ENCODE results near the gene BRS3.

The BRS3 gene

GRCh38 chrX:136452614-136453013 lies 35.1 kb upstream of the BRS3 start:
- H3K36me3 ChIP-seq (ENCODE audit: insufficient read depth, insufficient read length, low read length), result no peaks in the 10 kb centered on the region
- H3K9me3 ChIP-seq (ENCODE audit: insufficient read depth, low read length), result no peaks in the 10 kb centered on the region
- TF ChIP-seq YY1 (IDR thresholded peaks at IDR 0.05; ENCODE audit: insufficient read depth, insufficient read length), result no peak
- TF ChIP-seq SUZ12 (IDR thresholded peaks at IDR 0.05; ENCODE audit: extremely low read depth, insufficient read depth, insufficient read length), result no peak
- DNase-seq (ENCODE audit: low read depth, low spot score), result no peak
- H3K4me1 ChIP-seq (ENCODE audit: insufficient read depth, insufficient read length), result no peaks in the 10 kb centered on the region
- H3K4me3 ChIP-seq (ENCODE audit: insufficient read length, low read depth), result no peak overlapping the region
- no peak overlapping the region for H3K9ac ChIP-seq (ENCODE audit: insufficient read length, low read depth)
- H3K27me3 ChIP-seq (ENCODE audit: insufficient read depth, insufficient read length), result no peaks in the 10 kb centered on the region

- TF ChIP-seq YY1 (IDR thresholded peaks at IDR 0.05; ENCODE audit: insufficient read depth, insufficient read length), result no peak
- no peak for TF ChIP-seq SUZ12 (IDR thresholded peaks at IDR 0.05; ENCODE audit: extremely low read depth, insufficient read depth, insufficient read length)
- no peak for TF ChIP-seq ZNF274 (IDR thresholded peaks at IDR 0.05; ENCODE audit: low read depth, low read length)
- Histone ChIP-seq H3K4me1 (ENCODE audit: insufficient read depth, insufficient read length) (no peaks in the 10 kb centered on the region), H3K27me3 (ENCODE audit: insufficient read depth, insufficient read length) (no peaks in the 10 kb centered on the region), H3K36me3 (ENCODE audit: insufficient read depth, insufficient read length, low read length) (no peaks in the 10 kb centered on the region), H3K9ac (ENCODE audit: insufficient read length, low read depth) (no peak overlapping the region), H3K4me3 (ENCODE audit: insufficient read length, low read depth) (no peak overlapping the region), H3K9me3 (ENCODE audit: insufficient read depth, low read length) (no peaks in the 10 kb centered on the region)
- DNase-seq (ENCODE audit: low read depth, low spot score), result no peak
These were observed 34.6 kb upstream of the BRS3 start for GRCh38 chrX:136453114-136453513.

GRCh38 chrX:136453771-136454170 lies 34.0 kb upstream of the BRS3 start:
- TF ChIP-seq ZNF274 (IDR thresholded peaks at IDR 0.05; ENCODE audit: low read depth, low read length), result no peak
- Histone ChIP-seq H3K4me3 (ENCODE audit: insufficient read length, low read depth) (no peak overlapping the region), H3K4me1 (ENCODE audit: insufficient read depth, insufficient read length) (no peaks in the 10 kb centered on the region), H3K36me3 (ENCODE audit: insufficient read depth, insufficient read length, low read length) (no peaks in the 10 kb centered on the region), H3K27me3 (ENCODE audit: insufficient read depth, insufficient read length) (no peaks in the 10 kb centered on the region), H3K9me3 (ENCODE audit: insufficient read depth, low read length) (no peaks in the 10 kb centered on the region), H3K9ac (ENCODE audit: insufficient read length, low read depth) (no peak overlapping the region)
- no peak for DNase-seq (ENCODE audit: low read depth, low spot score)

GRCh38 chrX:136456133-136456532 lies 31.6 kb upstream of the BRS3 start:
- TF ChIP-seq SUZ12 (IDR thresholded peaks at IDR 0.05; ENCODE audit: extremely low read depth, insufficient read depth, insufficient read length) (no peak), YY1 (IDR thresholded peaks at IDR 0.05; ENCODE audit: insufficient read depth, insufficient read length) (no peak), ZNF274 (IDR thresholded peaks at IDR 0.05; ENCODE audit: low read depth, low read length) (no peak)
- Histone ChIP-seq H3K36me3 (ENCODE audit: insufficient read depth, insufficient read length, low read length) (no peaks in the 10 kb centered on the region), H3K4me1 (ENCODE audit: insufficient read depth, insufficient read length) (no peaks in the 10 kb centered on the region), H3K27me3 (ENCODE audit: insufficient read depth, insufficient read length) (no peaks in the 10 kb centered on the region), H3K9me3 (ENCODE audit: insufficient read depth, low read length) (no peaks in the 10 kb centered on the region), H3K9ac (ENCODE audit: insufficient read length, low read depth) (no peak overlapping the region), H3K4me3 (ENCODE audit: insufficient read length, low read depth) (no peak overlapping the region)
- no peak for DNase-seq (ENCODE audit: low read depth, low spot score)

- no peaks in the 10 kb centered on the region for H3K27me3 ChIP-seq (ENCODE audit: insufficient read depth, insufficient read length)
- no peak for TF ChIP-seq YY1 (IDR thresholded peaks at IDR 0.05; ENCODE audit: insufficient read depth, insufficient read length)
- no peaks in the 10 kb centered on the region for H3K9me3 ChIP-seq (ENCODE audit: insufficient read depth, low read length)
- no peaks in the 10 kb centered on the region for H3K36me3 ChIP-seq (ENCODE audit: insufficient read depth, insufficient read length, low read length)
- H3K4me3 ChIP-seq (ENCODE audit: insufficient read length, low read depth), result no peak overlapping the region
- no peak for DNase-seq (ENCODE audit: low read depth, low spot score)
- H3K4me1 ChIP-seq (ENCODE audit: insufficient read depth, insufficient read length), result no peaks in the 10 kb centered on the region
- H3K9ac ChIP-seq (ENCODE audit: insufficient read length, low read depth), result no peak overlapping the region
These were observed 30.3 kb upstream of the BRS3 start for GRCh38 chrX:136457303-136457917.

- no peaks in the 10 kb centered on the region for H3K36me3 ChIP-seq (ENCODE audit: insufficient read depth, insufficient read length, low read length)
- no peaks in the 10 kb centered on the region for H3K27me3 ChIP-seq (ENCODE audit: insufficient read depth, insufficient read length)
- H3K9me3 ChIP-seq (ENCODE audit: insufficient read depth, low read length), result no peaks in the 10 kb centered on the region
- H3K4me1 ChIP-seq (ENCODE audit: insufficient read depth, insufficient read length), result no peaks in the 10 kb centered on the region
- TF ChIP-seq YY1 (IDR thresholded peaks at IDR 0.05; ENCODE audit: insufficient read depth, insufficient read length) (no peak), ZNF274 (IDR thresholded peaks at IDR 0.05; ENCODE audit: low read depth, low read length) (no peak), SUZ12 (IDR thresholded peaks at IDR 0.05; ENCODE audit: extremely low read depth, insufficient read depth, insufficient read length) (no peak)
- DNase-seq (ENCODE audit: low read depth, low spot score), result no peak
- H3K4me3 ChIP-seq (ENCODE audit: insufficient read length, low read depth), result no peak overlapping the region
- no peak overlapping the region for H3K9ac ChIP-seq (ENCODE audit: insufficient read length, low read depth)
These were observed 23.2 kb upstream of the BRS3 start for GRCh38 chrX:136464589-136464988.

- no peak for TF ChIP-seq ZNF274 (IDR thresholded peaks at IDR 0.05; ENCODE audit: low read depth, low read length)
- TF ChIP-seq SUZ12 (IDR thresholded peaks at IDR 0.05; ENCODE audit: extremely low read depth, insufficient read depth, insufficient read length), result no peak
- no peak for TF ChIP-seq YY1 (IDR thresholded peaks at IDR 0.05; ENCODE audit: insufficient read depth, insufficient read length)
- Histone ChIP-seq H3K27me3 (ENCODE audit: insufficient read depth, insufficient read length) (no peaks in the 10 kb centered on the region), H3K4me3 (ENCODE audit: insufficient read length, low read depth) (no peak overlapping the region), H3K36me3 (ENCODE audit: insufficient read depth, insufficient read length, low read length) (no peaks in the 10 kb centered on the region), H3K4me1 (ENCODE audit: insufficient read depth, insufficient read length) (no peaks in the 10 kb centered on the region), H3K9me3 (ENCODE audit: insufficient read depth, low read length) (no peaks in the 10 kb centered on the region), H3K9ac (ENCODE audit: insufficient read length, low read depth) (no peak overlapping the region)
- DNase-seq (ENCODE audit: low read depth, low spot score), result no peak
These were observed 20.4 kb upstream of the BRS3 start for GRCh38 chrX:136467303-136467702.

All from NT2/D1 (cell line).